Measurements from ENCODE around the gene UBQLN4.

- TF ChIP-seq SUZ12 (IDR thresholded peaks at IDR 0.05; ENCODE audit: extremely low read depth, insufficient read depth, insufficient read length) (no peak), YY1 (IDR thresholded peaks at IDR 0.05; ENCODE audit: insufficient read depth, insufficient read length) (no peak)
These were observed 3.2 kb downstream of the UBQLN4 start for GRCh38 chr1:156050376-156050775.

All from NT2/D1 (cell line).